NT2/D1 (cell line): ENCODE results near the gene KLF9.

Experiments used
- SUZ12 ChIP-seq: IDR thresholded peaks from 2 replicates; pipeline ENCODE4 v1.6.1; 2011; ENCODE audit not compliant: insufficient read length, insufficient read depth; ENCODE audit errors: extremely low read depth
- YY1 ChIP-seq: IDR thresholded peaks from 2 replicates; pipeline ENCODE4 v1.6.1; 2011; ENCODE audit not compliant: insufficient read length, insufficient read depth
- ZNF274 ChIP-seq: IDR thresholded peaks from 2 replicates; pipeline ENCODE4 v1.6.1; 2011; ENCODE audit warnings: mild to moderate bottlenecking, low read depth, low read length

- TF ChIP-seq SUZ12 (no peak), YY1 (no peak), ZNF274 (no peak)
Measured at GRCh38 chr9:70463877-70464276, 49.4 kb upstream of the KLF9 start.
